NCI-H748 (cell line): ENCODE measurements around the gene SAPCD2.
A peak's percentile ranks its signal among the peaks of the same experiment; 100 is the strongest.
"Not testable (repeated sequence)": the region's sequence is repeated elsewhere in the genome, so short reads cannot be mapped to it uniquely, and the experiment has no call there.

Source experiments
- DNase-seq: peaks from one replicate; lab custom pipeline; 2025; ENCODE audit not compliant: unreplicated experiment; lab: John Stamatoyannopoulos, UW

Gene SAPCD2

DNA sequence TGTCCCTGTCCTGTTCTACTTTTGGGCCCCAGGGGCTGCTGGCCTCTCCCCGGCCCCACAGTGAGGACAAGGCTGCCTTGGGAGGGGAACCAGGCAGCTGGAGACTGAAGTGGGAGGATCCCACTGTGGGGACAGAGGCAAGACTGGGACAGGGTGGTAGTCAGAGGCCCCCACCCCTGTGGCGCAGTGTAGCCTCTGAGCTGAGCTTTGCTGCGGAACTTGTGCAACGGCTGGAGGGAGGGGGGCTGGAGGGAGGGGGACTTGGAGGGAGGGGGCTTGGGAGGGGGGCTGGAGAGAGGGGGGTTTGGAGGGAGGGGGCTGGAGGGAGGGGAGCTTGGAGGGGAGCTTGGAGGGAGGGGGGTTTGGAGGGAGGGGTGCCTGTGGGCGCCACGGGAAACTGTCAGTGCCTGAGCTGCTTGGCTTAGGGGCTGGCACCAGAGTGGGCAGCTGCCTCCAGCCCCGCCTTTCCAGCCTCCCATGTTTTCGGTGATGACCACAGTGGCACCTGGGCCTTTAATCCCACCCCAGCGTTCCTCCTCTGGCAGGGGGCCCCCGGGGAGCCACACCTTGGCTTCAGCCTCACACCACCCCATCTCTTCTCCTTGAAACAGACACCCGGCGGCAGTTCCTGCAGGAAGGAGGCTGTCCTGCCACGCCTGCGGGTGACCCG, 36.2 kb downstream of the SAPCD2 start:
- peak; percentile 34 for DNase-seq

DNA sequence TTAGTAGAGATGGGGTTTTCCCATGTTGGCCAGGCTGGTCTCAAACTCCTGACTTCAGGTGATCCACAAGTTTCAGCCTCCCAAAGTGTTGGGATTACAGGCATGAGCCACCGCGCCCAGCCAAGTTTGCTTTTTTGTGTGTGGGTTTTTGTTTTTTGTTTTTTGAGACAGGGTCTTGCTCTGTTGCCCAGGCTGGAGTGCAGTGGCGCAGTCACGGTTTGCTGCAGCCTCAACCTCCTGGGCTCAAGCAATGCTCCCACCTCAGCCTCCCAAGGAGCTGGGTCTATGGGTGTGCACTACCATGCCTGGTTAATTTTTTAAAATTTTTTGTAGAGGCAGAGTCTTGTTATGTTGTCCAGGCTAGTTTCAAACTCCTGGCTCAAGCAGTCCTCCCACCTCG, 36.9 kb downstream of the SAPCD2 start:
- not testable (repeated sequence) for DNase-seq

DNA sequence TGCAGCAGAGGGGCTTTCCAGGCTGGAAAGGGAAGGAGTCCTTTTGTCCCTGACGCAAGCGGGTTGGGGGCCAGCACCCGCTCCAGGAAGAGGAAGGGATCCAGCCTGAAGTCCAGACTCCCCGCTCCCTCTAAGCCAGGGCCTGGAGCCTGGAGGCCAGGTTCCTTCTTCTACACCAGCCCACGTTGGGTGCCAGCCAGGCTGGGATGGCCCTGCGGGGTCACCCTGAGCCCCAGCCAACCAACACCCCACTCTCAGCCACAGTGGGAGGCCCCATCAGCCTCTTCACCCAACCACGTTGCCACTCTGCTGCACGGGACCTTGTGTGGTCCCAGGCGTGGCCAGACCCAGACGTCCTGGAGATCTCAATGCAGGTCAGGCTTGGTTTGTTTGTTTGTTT, 37.5 kb downstream of the SAPCD2 start:
- DNase-seq, result no peak

DNA sequence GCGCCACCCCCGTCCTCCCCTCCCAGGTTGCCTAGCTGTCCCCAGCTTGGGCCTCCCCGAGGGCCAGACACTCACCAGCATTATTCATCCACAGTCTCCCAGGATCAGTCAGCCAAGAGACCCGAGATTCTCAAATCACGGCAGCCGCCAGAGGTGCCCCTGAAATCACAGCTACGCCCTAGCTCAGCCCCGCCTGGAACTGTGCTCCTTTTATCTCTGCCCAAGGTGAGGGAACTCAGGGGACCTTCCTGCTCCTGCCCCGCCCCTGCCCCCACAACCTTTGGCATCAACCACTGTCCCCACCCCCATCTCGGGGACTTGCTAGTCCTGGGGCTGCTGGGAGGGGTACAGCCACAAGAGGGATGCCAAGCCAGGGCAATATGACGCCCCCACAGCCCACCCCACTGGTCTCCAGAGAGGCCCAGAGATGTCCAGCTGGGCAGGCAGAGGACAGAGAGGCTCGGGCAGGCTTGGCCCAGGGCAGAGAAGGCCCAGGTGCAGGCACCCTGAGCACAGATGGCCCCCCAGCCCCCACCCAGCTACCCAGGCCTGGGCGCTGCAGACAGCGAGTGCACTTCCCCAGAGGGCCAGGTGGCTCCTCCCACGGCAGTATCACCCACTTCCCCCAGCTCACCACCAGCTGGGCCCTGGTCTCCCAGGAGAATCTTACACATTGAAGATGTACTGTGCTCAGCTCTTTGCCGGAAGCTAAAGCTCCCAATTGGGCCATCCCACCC, 38.3 kb downstream of the SAPCD2 start, which contains the start of gene FUT7:
TSS of gene FUT7 (minus strand) at position 185 of the 737 bp plus-strand sequence. CDS start at position 88, 97 bp downstream.
- DNase-seq, result no peak

DNA sequence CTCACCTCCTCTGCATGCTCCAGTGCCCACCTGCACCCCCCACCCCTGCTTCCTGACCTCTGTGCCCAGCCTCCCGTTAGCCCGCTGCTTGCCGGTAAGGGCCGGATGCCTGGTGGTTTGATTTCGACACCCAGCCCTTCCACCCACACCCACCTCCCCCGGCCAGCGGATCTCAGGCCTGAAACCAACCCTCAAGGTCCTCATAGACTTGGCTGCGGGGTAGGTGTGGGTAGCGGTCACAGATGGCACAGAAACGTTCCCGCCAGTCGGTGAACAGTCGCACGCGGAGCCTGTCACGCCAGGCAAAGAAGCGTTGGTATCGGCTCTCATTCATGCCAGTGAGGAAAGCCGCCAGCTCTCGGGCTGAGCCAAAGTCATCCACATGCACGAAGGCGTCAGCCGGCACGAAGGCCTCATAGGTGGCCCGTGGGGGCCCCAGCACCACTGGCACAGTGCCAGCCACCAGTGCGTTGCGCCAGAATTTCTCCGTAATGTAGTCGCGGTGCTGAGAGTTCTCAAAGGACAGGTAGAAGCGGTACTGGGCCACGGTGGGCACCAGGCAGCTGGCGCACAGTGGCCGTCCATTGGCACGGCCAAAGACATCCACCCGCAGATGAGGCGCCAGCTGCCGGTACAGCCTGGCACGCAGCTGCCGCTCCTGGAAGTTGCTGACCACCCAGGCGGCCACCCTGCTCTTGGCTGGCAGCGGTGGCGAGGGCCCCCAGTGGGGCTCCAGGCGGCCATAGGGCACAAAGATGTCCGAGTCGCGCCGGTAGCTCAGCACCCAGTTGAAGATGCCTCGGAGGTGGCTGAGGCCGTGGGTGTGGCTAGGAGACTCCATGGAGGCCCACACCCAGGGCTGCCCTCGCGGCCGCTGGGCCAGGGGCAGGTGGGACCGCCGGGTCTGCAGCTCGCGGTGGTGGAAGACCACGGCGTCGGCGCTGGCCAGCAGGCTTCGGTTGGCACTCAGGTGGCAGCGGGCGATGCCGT, 39.5 kb downstream of the SAPCD2 start:
- no peak for DNase-seq

DNA sequence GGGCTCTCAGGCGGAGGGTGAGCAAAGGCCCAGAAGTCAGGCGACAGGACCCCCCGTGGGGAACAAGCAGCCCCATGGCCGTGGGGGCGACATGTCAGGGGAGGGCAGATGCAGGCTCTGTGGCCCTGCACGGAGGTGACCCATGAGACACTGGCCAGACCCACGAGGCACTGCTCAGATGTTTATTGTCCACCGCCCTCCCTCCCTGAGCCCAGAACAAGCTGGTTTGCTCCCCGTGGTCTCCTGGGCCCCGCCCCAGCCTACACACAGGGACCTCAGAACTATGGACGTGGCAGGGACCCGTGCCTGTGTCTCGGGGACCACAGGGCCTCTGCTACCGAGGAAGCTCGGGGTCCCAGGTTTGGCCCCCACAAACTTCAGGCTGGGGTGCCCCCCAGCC, 40.4 kb downstream of the SAPCD2 start:
- no peak for DNase-seq

DNA sequence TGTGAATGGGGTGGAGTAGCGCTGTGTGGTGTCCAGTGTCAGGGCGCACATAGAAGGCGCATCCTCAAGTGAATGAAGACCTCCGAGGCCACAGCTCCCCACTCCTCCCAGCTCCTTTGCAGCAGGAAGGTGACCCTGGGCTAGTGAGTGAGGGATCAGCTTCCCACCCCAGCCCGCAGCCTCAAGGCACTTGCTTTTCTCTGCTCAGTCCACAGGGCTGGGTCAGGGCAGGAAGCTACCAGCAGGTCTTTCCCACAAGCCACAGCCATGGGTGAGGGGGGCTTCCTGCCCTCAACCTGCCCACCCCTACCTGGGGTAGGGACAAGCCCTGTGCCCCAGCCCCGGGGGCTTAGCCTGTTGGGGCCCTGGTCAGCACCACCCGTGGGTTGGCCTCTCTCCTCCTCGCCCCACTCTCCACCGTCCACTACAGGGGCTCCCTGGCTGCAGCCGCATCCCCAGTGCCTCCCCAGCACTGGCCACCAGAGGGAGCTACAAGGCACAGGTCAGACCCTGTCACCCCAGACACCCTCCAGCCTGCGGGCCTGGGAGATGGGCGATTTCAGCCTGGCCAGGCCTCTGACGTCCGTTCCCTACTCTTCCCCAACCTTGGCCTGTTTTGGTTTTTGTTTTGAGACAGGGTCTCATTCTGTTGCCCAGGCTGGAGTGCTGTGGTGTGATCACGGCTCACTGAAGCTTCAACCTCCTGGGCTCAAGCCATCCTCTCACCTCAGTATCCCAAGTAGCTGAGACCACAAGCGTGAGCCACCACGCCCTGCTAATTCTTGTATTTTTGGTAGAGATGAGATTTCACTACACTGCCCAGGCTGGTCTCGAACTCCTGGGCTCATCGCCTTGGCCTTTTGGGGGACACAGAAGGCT, 41.1 kb downstream of the SAPCD2 start:
- peak; percentile 72 for DNase-seq

DNA sequence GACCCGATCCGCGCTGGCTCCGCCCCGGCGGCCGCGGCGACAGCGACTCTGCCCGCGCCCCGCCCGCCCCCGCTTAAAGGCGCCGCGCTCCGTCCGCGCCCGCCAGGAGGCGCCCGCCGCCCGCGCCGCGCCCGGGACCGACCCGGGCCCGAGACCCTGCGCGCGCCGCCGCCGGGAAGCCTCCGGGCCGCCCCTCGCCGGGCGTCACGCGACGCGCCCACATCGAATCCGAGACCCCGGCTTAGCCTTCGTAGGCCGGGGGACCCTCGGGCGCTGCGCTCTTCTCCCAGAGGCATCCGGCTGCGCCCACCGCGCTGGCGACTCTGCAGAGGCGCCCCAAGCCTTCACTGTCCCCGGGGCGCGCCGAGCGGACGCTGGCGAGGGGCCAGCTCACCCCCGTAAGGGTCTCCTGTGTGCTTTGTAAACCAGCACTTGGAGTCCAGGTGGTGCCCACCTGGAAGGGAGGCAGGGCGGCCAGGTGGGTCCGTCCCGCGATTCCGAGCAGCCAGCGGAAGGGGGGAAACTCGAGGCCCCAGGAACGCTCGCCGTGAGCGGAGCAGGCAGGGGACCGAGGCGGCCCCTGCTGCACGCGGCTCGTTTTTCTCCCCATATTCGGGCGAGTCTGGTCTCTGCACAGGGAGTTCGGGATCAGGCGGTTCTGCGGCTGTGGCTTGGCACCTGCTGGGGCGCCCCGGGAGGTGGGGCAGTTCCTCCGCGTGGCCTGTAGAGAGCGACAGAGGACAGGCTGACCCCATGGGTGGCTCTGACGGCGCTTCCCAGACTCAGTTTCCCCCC, 41.9 kb downstream of the SAPCD2 start:
- peak; percentile 76 for DNase-seq

DNA sequence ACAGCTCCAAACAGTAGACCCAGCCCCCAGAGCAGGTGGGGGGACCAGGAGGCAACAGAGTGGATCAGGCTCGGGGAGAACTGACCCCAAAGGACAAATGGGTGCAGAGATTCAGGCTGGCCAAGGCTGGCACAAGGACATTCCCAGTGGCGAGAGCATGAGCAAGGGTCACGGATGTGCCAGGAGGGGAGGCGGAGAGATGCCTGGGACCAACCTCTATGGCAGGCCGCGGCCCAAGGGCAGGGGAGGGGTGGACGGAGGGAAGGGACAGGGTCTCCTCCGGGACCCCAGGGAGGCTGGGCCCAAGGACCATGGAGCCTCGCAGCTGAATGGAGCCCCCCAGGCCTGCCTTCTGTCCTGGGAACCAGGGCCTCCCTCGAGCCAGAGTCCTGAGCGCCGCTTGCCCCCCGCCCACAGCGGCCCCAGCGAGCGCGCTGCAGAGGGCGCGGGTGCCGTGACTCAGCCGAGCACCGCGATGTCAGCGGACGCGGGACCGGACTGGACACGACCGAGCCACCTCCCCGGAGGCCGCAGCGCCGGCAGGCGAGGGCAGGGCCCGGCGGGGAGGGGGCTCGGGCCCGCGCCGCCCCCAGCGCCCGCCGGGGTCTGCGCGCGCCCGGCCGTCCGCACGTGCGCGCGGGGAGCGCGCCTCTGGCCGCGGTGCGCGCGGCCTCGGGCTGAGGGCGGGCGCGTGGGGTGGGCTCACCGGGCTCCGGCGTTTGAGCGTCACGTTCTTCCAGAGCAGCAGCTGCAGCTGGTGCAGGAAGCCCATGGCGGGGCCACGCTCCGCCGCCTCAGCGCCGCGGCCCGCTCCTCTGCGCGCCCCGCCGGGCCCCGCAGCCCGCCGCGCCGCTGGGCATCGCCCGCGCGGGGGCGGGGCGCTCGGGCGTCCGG, 42.7 kb downstream of the SAPCD2 start, which contains the start of gene ABCA2:
TSS of gene ABCA2 (minus strand) at position 869 of the 894 bp plus-strand sequence. CDS start at position 772, 97 bp downstream.
- peak; percentile 60 for DNase-seq

DNA sequence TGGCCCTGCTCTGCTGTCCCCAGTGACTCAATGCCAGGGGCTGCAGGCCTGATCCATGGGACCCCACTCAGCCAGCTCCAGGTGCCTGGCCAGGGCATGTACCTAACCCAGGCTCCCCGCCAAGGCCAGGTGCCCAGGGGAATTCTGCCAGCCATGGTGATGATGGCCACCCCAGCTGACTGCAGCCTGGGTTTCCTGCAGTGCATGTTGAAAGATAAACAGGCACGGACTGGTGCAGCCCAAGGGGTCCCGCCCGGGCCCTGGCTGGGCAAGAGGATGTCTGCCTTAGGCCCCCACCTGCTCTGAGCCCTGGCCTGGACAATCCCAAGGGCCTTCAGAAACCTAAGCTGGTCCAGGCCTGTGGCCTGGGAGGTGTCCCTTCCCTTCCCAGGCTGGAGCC, 43.5 kb downstream of the SAPCD2 start:
- no peak for DNase-seq

DNA sequence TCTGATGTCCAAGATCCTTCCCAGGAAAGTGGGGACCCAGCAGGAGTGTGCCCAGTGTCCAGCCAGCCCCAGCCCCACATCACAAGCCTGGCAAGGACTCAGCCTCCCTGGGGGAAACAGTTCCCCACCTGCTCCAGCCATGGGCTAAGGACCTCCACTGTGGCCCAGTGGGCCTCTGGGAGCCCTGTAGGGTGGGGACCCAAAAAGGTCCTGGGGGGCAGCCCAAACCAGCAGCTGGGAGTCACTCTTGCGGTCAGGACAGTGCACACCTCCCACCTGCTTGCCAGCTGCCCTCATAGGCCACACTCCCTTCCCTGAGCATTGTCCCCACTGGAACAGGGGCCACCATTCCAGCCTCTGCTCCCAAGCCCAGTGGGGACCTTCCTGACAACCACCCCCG, 44.0 kb downstream of the SAPCD2 start:
- no peak for DNase-seq

DNA sequence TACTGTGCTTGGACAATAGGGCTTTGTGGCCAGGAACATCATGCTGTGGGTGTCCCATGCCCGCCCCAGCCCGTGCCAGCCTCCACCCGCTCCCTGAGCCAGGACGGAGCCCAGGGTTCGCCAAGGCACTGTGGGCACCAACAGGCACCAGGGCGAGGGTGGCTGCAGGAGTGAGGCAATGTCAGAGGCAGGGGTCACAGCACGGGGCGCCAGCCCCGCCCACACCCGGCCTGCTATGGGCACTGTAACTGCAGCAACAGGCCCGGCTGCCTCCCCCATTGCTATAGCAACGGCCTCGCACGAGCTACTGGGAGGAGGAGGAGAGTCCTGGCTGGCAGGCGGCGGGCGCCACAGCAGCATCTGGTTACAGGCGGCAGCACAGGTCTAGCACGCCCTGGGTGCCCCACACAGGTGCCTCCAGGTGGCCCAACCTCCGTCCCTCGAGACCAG, 44.8 kb downstream of the SAPCD2 start:
- DNase-seq, result peak; percentile 94

DNA sequence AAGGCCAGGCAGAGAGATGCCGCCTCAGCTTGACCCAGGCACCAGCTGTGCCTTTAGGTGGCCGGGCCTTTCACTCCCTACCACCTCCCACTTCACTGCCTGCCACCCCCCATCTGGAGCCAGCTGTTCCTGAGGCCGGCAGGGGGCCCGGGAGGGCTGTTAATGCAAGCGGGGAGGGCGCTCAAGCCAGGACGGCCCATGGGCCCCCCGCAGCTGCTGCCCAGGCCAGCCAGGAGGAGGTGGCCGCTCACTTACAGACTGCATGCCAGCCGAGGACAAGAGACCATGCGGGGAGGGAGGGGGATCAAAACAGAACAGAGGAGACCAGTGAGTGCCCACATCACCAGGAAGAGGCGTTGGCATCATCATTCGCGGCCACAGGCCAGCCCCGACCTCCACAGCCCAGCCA, 46.8 kb downstream of the SAPCD2 start:
- DNase-seq, result no peak

DNA sequence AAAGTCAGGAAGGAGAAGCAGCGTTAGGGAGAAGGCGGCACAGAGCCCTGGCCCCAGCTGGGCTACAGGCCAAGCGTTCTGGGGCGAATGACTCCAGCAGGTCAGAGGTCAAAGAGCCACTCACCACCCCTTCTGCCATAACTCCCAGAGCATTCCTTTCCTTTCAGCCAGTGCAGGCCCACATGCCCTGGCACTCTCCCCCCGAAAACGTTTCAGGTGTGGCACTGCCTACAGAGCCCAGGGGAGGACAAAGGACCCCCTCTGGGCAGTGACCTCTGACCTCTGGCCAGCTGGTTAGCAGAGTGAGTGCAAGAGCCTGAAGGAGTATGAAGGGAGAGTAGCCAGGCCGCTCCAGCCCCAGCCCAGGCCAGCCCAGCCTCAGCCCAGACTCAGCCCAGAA, 47.2 kb downstream of the SAPCD2 start:
- no peak for DNase-seq

DNA sequence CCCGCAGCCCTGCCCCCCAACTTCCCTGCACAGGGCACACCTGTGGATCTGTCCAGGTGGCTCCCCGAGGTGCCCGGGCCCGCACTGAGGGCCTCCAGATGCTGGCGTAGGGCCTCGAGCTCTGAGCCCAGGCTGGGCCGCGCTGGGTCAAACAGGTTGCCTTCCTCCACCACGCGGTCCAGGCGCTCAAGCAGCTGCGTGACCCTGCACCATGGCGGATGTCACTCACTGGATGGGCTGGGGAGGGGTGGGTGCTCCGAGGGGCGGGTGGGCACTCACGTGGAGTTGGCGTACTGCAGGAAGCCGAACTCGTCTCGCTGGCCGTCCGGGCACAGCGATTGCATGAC, 47.7 kb downstream of the SAPCD2 start:
- no peak for DNase-seq

DNA sequence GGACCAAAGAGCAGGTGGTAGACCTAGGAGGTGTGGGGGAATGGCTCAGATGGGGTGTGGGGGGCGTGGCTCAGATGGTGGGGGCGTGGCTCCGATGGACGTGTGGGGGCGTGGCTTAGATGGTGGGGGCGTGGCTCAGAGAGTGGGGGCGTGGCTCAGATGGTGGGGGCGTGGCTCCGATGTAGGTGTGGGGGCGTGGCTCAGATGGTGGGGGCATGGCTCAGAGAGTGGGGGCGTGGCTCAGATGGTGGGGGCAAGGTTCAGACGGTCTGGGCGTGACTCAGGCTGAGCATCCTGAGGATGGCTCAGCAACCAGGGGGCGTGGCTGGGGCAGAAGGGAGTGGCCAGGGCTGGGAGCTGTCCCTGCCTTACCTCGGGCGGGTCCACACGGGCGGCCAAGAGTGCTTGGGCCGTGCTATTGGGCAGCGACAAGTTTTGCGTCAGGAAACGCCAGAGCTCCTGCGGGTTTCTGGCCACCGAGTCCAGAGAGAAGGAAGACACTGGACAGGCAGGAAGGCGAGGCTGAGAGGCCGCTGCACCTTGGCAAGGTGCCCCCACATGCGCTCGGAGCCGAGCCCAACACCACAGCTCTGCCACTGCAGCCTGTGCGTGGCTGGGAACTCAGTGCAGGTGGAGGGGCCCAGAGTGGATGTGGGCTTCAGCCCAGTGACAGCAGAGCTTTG, 48.2 kb downstream of the SAPCD2 start:
- peak; percentile 84 for DNase-seq

DNA sequence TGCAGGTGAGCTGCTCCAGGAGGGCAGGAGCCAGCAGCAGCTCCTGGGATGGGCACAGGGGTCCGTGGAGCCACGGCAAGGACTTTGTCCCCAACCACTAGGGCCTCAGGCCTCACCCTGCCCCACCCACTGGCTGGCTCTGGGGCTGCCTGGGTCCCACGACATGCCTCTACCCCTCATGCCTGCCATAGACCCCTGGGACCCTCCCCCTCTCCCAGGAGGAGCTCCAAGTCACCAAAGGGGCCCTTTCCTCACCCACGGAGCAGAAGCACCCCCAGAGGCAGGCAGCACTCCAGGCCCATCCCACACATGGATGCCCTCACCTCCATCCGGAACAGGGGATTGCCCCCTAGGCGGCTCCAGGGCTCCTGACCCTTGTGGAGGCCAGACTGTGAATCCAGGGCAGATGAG, 48.8 kb downstream of the SAPCD2 start:
- DNase-seq, result no peak
